HCT116 (cell line): ENCODE data around the gene CDC6.

ENCODE experiments used
- CTCF ChIP-seq, 3 experiments: fragments of 200-600 bp in 1 of 3; sonication (generic) in 1 of 3; IDR thresholded peaks in 2 of 3; conservative IDR thresholded peaks in 1 of 3; 2 replicates each; pipeline ENCODE4 v1.5.1; 2012 to 2017; ENCODE audit warnings: low read depth in 2 of 3, low read length in 2 of 3, antibody characterized with exemption in 1 of 3, borderline replicate concordance in 1 of 3, control low read depth in 1 of 3, mild to moderate bottlenecking in 1 of 3, mixed read lengths in 1 of 3, mixed run types in 1 of 3, moderate library complexity in 1 of 3; ENCODE audit not compliant: insufficient read depth in 1 of 3
- JUND ChIP-seq: IDR thresholded peaks from 2 replicates; pipeline ENCODE4 v1.6.1; 2012

- TF ChIP-seq CTCF (IDR thresholded peaks at IDR 0.05 in 2 of 3, conservative IDR thresholded peaks at IDR 0.05 in 1 of 3; ENCODE audit: borderline replicate concordance in 1 of 3, insufficient read depth in 1 of 3, low read depth in 2 of 3, low read length in 2 of 3) = no peak
- no peak for TF ChIP-seq JUND
These were observed 40.2 kb downstream of the CDC6 start for GRCh38 chr17:40327735-40328385.
